Stimulated activated CD4-positive, alpha-beta T cell treated with anti-CD3 and anti-CD28 coated beads, Interleukin-1b, Interleukin-23, amount 100 ng/mL, for 4 hours (primary cell): ENCODE results near the gene EPHX1.
"Not testable (repeated sequence)": the region's sequence is repeated elsewhere in the genome, so short reads cannot be mapped to it uniquely, and the experiment has no call there.

ENCODE experiments used
- DNase-seq, 2 donors: peaks; one replicate each; pipeline ENCODE4 v3.0.0-alpha.2; 2020; ENCODE audit warnings: low read depth in 2 of 2

EPHX1 gene

DNA sequence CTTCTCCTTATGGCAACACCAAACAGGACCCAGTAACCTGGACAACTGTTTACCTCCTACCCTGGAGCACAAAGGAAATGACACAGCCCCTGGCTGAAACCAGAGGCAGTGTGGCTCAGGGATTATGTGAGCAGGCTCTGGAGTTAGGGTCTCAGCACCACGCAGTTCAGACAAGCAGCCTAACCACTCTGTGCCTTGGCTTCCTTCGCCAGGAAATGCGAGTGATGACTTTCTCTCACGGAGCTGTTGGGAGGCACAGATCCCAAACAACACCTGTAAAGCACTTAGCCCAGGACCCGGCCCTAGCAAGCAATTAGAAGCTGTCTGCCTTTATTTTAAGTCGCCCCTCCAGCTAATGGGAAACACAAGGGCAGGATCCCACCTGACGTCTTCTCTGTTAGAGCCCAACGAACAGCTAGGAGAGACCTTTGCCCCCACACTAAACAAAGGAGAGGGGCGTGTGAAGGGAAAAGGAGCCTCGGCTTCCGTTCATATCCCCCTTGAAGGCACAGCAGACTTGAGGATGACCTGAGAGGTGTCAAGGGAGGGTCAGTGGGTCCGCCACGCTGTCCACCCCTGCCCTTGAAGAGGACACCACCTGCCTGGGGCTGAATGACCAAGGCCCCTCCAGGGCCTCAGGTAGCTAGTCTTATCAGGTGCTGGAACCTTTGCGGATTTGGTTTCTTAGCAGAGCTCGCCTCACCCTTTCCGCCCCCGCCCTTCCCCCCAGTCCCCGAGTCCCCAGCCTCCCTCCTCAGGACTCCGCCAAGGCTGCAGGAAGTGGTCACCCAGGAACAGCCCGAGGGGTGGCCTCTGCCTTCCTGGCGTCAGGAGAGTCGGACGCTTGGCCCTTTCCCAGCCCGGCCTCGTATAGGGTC, 71.4 kb downstream of the EPHX1 start:
- no peak for DNase-seq

DNA sequence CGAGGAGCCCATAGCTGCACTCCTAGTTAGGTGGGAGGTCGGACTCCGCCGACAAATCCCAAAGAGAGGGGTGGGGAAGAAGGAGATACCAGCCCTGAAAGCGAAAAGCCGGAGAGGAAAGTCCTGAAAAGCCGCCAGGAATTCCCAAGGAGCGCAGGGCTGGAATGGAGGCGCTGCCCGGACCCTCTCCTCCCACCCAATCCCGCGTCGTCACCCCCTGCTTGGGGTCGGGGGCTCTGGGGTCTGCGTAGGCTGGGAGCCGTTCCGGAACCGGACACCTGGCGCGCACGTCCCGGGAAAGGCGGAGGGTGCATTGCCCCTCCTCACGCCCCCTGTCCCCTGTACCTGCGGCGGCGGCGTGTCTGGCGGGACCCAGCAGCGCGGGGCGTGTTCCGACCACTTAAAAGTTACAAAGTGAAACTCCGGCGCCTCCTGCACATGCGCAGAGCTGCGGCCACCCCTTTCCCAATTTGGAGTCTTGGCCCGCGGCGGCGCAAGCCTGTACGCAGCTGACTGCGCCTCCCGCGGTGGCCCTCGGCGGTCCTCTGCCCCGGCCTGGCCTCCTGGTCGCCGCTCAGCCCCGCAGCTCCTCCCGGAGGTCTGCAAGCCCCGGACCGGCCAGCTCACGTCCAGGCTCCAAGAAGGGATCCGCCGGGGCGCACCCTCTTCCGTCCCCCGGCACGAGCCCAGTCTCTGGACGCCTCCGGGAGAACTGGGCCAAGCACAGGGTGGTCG, 72.2 kb downstream of the EPHX1 start, which contains the start of gene TMEM63A:
Gene TMEM63A, minus strand, starts transcription at position 422 of the 735 bp plus-strand sequence. CDS start 4,800 bp downstream, outside the sequence.
- DNase-seq = peak; percentile 82 to 83

DNA sequence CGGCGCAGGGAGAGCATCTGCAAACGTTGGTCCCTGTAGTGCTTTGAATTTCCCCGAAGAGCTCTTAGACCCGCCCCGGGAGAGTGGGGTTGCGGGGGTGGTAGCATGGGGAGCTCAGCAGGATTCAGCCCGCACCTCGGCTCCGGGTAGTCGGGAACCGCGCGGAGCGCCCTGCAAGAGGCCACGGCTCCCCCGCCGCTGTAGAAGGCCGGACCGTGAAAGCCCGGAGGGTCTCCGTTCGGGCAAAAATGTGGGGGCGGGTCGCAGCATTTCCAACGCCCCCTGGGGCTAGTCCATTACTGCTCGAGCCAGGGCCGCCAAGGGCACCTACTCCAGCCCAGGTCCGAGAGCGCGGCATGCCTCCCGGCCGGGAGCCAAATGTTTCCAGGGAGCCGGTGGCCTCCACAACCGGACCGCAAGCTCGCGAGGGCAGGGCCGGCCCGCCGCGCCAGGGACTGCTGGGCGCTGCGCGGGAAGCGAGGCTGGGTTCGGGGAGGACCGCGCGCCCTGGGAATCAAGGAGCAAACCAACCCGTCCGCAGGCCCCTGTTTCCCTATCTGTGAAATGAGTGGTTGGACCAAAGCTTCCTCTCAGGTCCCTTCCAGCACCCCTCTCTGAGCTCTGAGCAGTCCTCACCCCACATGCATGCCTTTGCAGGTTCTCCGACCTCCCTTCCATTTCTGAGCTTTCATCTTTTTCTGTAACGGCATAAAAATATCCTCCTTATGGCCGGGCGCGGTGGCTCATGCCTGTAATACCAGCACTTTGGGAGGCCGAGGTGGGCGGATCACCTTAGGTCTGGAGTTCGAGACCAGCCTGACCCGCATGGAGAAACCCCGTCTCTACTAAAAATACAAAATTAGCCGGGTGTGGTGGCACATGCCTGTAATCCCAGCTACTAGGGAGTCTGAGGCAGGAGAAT, 73.0 kb downstream of the EPHX1 start:
- DNase-seq = no peak

DNA sequence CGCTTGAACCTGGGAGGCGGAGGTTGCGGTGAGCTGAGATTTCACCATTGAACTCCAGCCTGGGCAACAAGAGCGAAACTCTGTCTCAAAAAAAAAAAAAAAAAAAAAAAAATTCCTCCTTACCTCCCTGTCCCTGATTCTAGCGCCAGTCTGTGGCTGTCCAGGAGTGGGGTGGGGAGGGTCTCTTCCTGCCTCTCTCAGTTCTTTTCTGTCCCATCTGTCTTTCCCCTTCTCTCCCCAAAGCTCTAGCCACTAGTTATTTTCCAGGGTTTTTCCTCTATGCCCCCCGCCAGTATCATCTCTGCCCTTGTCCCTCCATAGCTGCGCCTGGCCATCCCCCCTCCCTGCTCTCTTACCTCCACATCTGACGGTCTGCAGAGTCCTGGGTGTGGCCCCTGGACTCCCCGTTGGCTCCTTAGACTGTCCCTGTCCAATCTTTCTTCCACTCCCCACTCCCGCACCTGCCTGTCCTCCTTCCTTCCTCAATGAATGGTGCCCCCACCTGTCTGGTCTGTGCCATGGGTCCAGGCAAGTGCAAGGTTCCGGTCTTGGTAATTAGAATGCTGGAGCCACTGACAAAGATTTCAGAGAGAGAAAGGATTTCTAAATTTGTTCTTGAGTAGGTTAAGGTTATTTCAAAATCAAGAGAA, 73.8 kb downstream of the EPHX1 start:
- DNase-seq = no peak

DNA sequence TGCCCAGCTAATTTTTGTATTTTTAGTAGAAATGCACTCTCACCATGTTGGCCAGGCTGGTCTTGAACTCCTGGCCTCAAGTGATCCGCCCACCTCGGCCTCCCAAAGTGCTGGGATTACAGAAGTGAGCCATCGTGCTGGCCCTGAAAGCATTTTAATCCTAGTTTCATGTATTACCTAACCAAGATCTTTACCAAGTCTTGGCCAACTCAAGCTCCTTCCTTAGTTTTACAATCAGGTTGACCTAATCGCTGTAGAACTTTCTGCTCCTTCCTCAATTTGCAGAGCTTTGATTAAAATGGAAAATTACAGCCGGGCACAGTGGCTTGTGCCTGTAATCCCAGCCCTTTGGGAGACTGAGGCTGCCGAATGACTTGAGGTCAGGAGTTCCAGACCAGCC, 75.4 kb downstream of the EPHX1 start:
- no peak for DNase-seq

DNA sequence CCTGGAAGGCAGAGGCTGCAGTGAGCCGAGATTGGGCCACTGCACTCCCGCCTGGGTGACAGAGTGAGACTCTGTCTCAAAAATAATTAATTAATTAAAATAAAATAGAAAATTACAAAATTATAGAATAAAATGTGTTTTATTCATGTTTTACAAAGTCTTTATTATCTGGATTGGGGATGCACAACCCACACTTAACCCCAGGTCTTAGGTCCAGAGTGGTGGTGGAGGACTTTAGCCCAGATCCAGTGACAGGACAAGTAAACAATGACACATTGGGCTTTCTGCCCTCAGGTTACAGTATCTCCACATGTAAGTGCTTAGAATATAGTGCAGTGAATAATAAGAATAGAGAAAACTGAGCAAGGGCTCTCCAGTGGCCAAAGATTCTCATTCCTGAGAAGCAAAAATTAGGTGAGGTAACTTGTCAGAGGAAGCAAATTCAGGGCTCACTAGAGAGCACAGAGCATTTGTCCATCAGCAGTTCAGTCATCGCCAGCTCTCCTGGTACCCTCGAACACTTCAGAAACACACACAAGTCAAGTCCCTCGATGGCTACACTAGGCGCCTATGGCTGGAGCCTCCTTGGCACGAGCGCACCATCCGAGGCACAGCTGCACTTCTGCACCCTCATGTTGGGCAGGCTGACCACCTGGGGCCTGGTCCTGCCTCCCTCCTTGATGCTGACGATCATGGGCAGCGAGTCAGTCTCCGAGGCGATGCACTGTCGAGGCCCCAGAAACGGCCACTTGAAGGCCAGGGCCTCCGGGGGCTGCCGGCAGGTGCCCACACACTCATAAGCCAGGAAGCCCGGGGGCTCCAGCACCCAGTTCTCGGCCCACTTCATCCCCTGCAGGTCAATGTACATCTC, 76.5 kb downstream of the EPHX1 start:
- no peak for DNase-seq

DNA sequence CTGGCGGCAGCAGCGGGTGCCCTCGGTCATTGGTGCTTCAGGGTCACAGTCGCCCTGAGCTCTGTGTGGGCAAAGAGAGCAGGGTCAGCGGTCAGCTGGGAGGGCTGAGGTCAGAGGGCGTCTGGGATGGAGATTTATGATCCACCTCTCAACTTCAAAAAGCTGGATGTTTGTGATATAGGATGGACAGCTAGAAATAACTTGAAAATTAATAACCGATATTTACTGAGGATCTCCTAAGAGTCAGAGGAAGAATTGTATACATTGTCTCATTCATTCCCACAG, 77.0 kb downstream of the EPHX1 start:
- no peak for DNase-seq

DNA sequence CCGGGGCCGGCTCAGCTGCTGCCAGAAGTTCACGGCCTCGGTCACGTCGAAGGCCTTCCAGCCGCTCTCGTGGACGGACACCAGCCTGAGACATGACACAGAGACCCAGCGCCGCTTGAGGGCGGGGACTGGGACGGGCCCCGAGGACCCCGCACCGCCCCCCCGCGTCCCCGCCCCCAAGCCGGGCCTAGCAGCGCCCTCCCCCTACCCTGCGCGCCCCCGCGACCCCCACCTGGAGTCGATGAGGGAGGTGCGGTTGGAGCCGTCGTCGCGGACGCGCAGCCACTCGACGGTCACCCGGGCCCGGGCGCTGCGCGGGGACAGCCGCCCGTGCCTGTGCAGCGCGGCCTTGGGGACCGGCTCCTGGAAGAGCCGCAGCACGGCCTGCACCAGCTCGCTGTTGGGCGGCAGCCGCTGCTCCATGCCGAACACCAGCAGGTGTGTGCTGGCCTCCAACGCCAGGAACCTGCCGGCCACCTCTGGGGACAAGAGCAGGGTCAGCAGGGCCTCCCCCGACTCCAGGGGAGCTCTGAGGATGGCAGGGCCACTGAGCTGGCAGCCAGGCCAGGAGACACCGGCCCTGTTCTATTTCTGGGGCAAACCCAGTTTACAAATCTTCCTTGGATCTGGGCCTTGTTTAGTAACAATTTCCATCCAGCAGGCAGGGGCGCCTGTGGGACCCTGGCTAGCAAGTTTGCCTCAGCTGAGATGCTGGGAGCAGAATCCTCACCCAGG, 77.8 kb downstream of the EPHX1 start:
- not testable (repeated sequence) for DNase-seq

DNA sequence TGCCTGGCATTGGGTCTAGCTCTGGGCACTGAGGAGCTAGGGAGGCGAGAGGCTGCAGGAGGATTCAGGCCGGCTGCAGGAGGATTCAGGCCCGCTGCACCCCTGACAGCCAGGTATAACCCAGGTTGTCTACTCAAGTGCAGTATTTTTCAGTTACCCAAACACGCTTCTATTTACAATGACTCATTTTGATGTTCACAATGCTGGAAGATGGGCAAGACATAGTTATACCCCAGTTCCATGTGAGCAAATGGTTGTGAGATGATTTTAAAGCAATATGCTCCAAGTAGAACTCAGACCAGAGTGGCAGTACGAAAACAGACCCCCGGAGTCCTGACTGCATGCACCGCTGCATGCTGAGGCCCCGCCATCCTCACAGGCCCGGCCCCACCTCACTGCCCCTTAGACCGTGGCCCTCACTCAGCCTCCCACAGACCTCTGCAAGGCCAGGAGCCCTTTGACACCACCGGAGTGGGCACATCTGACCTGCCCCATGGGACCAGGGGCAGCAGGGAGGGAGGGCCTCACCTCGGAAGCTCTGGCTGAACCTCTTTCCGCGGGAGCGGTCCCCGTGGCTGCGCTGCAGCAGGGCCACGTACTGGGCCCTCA, 78.5 kb downstream of the EPHX1 start:
- DNase-seq = no peak

DNA sequence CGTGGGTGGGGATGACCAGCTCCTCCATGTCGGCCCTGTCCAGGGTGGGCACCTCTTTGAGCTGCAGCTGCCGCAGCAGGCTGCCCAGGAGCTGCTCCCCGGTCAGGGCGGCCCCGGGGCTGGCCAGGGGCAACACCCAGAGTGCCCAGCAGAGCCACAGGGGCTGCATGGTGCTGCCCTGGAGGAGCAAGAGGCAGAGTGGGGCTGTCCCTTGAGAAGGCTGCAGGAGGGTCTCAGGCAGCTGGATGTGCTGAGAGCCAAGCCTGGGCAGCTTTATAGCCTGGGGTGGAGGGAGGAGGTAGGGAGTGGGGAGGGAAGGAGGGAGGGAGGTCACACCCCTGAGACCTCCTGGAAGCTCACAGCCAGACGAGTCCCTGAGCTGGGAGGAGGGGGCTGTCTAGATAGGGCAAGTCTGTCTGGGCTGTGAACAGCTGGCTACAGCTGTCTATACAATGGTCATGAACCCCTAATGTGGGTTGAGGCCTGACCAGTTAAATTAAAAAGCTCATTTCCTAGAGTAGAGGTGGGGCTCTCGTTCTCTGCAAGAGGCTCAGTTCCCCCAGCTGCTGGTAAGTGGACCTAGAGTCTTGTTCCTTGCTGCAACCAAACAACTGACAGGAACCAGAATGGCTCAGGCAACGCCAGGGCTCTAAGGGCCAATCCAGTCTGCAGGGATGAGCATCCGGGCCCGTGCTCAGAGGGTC, 79.1 kb downstream of the EPHX1 start, which contains the start of gene LEFTY1:
Gene LEFTY1, minus strand, starts transcription at position 249 of the 704 bp plus-strand sequence. Its CDS starts 80 bp downstream, at position 169.
- DNase-seq = no peak

DNA sequence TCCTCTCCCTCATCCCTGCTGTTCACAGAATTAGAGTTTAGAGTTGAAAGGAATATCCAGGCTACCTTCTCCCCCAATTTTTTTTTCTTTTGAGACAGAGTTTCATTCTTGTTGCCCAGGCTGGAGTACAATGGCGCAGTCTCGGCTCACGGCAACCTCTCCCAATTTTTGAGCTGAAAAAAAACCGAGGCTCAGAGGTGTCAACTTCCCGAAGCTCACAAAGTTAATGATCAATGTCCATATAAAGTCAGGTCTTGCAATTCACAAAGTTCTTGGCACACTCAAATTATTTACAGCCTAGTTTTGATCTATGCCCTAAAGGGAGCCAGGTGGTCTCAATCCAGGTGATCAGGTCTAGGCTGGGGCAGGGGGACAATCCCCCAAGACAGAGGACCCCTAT, 79.8 kb downstream of the EPHX1 start:
- DNase-seq = no peak

DNA sequence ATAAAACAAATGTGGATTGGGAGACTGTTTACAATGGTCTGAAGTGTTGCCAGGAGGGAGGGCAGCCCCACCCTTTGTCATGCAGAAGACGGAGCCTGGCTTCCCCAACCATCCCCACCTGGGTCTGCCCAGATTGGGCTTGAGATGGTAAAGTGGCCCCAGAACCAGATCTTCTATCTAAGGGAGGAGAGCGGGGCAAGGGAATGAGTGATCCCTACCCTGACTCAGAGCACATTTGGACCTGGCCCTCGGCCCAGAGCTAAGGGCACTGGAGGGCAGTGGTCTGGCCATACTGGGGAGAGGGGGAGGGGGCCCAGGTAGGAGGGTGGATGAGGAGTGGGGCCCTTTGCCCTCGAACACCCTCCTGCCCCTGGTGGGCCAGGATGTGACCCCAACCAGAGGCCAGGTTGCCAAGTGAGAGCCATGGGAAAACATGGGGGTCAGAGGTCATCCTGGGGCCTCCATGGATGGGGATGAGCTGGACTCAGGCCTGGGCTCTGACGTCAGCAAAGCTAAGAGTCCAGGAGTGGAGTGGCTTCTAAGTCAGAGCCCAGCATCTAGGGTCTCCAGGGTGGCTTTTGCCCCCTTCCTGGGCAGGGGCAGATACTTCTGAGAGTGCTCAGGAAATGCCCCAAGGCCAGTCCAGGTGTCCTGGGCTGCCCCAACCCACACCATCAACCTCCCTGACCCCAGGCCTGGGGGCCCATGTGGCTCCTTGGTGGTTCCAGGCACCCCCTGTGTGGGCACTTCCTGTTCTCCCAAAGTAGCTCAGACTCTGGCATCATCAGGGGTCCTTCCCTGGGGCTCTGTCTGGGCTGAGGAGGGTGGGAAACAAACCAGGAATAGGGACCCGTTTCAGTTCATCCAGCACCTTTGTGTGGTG, 80.7 kb downstream of the EPHX1 start:
- DNase-seq = no peak

DNA sequence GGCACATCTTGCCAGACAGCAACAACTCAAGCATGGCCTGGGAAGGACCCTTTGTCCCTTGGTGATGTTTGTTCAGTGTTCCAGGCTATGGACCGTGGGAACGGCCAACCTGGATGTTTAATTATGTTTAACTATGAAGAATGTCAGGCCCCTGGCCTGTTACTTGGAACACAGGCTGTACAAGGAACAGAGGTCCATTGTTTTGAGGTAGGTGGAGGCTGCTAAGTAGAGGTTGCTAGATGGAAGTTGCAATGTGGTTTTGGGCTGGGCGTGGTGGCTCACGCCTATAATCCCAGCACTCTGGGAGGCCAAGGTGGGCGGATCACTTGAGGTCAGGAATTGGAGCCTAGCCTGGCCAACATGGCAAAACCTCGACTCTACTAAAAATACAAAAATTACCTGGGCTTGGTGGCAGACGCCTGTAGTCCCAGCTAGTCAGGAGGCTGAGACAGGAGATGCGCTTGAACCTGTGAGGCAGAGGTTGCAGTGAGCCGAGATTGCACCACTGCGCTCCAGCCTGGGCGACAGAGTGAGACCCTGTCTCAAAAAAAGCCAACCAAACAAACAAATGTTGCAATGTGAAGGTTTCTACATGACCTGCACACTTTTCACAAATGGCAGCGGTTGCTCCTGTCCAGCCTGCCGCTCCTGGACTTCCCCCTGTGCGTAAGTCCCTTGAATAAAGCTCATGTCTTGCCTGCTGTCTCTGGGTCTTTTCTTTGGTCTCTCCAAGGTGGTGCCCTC, 81.5 kb downstream of the EPHX1 start:
- DNase-seq = no peak

DNA sequence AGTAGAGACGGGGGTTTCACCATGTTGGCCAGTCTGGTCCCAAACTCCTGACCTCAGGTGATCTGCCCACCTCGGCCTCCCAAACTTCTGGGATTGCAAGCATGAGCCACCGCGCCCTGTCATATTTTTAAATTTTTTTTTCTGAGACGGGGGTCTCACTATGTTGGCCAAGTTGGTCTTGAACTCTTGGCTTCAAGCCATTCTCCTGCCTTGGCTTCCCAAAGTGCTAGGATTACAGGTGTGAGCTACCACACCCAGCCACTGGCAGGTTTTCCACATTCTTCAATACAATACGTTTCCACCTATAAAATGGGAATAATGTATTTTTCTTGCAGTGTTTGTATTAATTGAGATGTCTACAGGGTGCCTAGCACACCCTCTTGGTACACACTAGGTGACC, 82.4 kb downstream of the EPHX1 start:
- DNase-seq = no peak
